IMR-90 (cell line): Measurements from ENCODE around the gene COTL1.

Experiments used
- BHLHE40 ChIP-seq: fragments of 150-350 bp; IDR thresholded peaks from 2 replicates; pipeline ENCODE4 v1.6.1; 2016; ENCODE audit warnings: mild to moderate bottlenecking, low read depth, low read length
- CEBPB ChIP-seq: IDR thresholded peaks from 2 replicates; pipeline ENCODE4 v1.6.1; 2012; ENCODE audit warnings: low read depth, low read length, improper control_type of control experiment
- FOS ChIP-seq: fragments of 150-350 bp; IDR thresholded peaks from 2 replicates; pipeline ENCODE4 v1.6.1; 2016; ENCODE audit warnings: low read depth, low read length
- MAFK ChIP-seq: IDR thresholded peaks from 2 replicates; pipeline ENCODE4 v1.6.1; 2012; ENCODE audit warnings: low read depth, low read length, improper control_type of control experiment
- MXI1 ChIP-seq: IDR thresholded peaks from 2 replicates; pipeline ENCODE4 v1.6.1; 2012; ENCODE audit warnings: low read depth, mild to moderate bottlenecking, low read length, moderate library complexity, borderline replicate concordance
- NFE2L2 ChIP-seq: fragments of 150-350 bp; IDR thresholded peaks from 2 replicates; pipeline ENCODE4 v1.6.1; 2016; ENCODE audit warnings: low read depth, mild to moderate bottlenecking, low read length
- POLR2A ChIP-seq: IDR thresholded peaks from 2 replicates; pipeline ENCODE4 v1.6.1; 2012; ENCODE audit warnings: mild to moderate bottlenecking, low read depth, low read length
- RAD21 ChIP-seq: IDR thresholded peaks from 2 replicates; pipeline ENCODE4 v1.6.1; 2012; ENCODE audit warnings: low read length, improper control_type of control experiment
- RCOR1 ChIP-seq: IDR thresholded peaks from 2 replicates; pipeline ENCODE4 v1.6.1; 2012; ENCODE audit warnings: mild to moderate bottlenecking, low read length, improper control_type of control experiment; ENCODE audit not compliant: insufficient replicate concordance
- RFX5 ChIP-seq: IDR thresholded peaks from 2 replicates; pipeline ENCODE4 v1.8.0; 2012; ENCODE audit warnings: low read depth, mild to moderate bottlenecking, low read length, moderate library complexity
- SMC3 ChIP-seq: fragments of 150-350 bp; IDR thresholded peaks from 2 replicates; pipeline ENCODE4 v1.6.1; 2016; ENCODE audit warnings: low read depth, mild to moderate bottlenecking, antibody characterized with exemption, low read length, moderate library complexity
- TF ChIP-seq, protein P1 (sequence below): conservative IDR thresholded peaks from 2 replicates; pipeline ENCODE4 v1.5.1; 2012; ENCODE audit warnings: mild to moderate bottlenecking, low read depth, low read length, improper control_type of control experiment

DNA sequence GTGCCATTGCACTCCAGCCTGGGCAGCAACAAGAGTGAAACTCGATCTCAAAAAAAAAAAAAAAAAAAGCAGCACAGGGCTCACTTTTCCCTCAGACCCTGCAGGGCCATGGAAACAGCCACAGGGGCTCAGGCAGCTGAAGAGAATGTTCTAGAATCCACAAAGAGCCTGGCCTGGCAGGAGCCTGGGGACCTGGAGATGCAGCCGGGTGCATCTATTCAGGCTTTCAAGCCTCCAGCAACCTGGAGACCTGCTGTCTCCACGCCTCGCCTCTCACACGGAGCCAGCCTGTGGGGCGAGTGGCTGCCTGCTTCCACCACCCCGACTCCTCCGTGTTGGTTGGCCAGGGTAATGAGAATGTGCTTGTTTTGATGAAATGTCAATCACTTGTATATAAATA is 69.4 kb downstream of the COTL1 start:
- TF ChIP-seq POLR2A = no peak
- TF ChIP-seq, protein P1, sequence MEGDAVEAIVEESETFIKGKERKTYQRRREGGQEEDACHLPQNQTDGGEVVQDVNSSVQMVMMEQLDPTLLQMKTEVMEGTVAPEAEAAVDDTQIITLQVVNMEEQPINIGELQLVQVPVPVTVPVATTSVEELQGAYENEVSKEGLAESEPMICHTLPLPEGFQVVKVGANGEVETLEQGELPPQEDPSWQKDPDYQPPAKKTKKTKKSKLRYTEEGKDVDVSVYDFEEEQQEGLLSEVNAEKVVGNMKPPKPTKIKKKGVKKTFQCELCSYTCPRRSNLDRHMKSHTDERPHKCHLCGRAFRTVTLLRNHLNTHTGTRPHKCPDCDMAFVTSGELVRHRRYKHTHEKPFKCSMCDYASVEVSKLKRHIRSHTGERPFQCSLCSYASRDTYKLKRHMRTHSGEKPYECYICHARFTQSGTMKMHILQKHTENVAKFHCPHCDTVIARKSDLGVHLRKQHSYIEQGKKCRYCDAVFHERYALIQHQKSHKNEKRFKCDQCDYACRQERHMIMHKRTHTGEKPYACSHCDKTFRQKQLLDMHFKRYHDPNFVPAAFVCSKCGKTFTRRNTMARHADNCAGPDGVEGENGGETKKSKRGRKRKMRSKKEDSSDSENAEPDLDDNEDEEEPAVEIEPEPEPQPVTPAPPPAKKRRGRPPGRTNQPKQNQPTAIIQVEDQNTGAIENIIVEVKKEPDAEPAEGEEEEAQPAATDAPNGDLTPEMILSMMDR = no peak
- no peak for TF ChIP-seq MXI1
- TF ChIP-seq NFE2L2 = no peak
- TF ChIP-seq RFX5 = no peak
- no peak for TF ChIP-seq CEBPB
- no peak for TF ChIP-seq BHLHE40
- TF ChIP-seq SMC3 = no peak
- TF ChIP-seq MAFK = no peak
- no peak for TF ChIP-seq RCOR1
- TF ChIP-seq RAD21 = no peak
- no peak for TF ChIP-seq FOS
